Mammary epithelial cell (primary cell): ENCODE data around the gene DSTN.

Source experiments
- EZH2 ChIP-seq: IDR thresholded peaks from 2 replicates; pipeline ENCODE4 v1.6.1; 2012; ENCODE audit warnings: low read length, inconsistent platforms, borderline replicate concordance
- TF ChIP-seq, protein P1 (sequence below), 2 donors: IDR thresholded peaks in 1 of 2; conservative IDR thresholded peaks in 1 of 2; 2 replicates each; pipeline ENCODE4 v1.5.1; 2011 to 2012; ENCODE audit warnings: inconsistent platforms in 2 of 2, low read length in 2 of 2, mild to moderate bottlenecking in 2 of 2, control low read depth in 1 of 2, low read depth in 1 of 2; ENCODE audit not compliant: insufficient read depth in 1 of 2; ENCODE audit errors: extremely low read depth in 1 of 2

DNA sequence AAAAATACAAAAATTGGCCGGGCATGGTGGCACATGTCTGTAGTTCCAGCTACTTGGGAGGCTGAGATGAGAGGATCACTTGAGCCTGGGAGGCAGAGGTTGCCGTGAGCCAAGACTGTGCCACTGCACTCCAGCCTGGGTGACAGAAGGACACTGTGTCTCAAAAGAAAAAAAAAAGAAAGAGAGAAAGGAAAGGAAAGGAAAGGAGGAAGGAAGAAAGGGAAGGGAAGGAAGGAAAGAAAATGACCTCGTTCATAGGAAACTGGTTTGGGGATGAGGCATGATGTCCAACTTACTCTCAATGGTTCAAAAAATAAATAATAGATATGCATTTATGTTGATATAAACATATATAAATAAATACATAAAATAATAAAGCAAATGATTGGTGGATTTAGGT, 31.9 kb upstream of the DSTN start:
- TF ChIP-seq, protein P1, sequence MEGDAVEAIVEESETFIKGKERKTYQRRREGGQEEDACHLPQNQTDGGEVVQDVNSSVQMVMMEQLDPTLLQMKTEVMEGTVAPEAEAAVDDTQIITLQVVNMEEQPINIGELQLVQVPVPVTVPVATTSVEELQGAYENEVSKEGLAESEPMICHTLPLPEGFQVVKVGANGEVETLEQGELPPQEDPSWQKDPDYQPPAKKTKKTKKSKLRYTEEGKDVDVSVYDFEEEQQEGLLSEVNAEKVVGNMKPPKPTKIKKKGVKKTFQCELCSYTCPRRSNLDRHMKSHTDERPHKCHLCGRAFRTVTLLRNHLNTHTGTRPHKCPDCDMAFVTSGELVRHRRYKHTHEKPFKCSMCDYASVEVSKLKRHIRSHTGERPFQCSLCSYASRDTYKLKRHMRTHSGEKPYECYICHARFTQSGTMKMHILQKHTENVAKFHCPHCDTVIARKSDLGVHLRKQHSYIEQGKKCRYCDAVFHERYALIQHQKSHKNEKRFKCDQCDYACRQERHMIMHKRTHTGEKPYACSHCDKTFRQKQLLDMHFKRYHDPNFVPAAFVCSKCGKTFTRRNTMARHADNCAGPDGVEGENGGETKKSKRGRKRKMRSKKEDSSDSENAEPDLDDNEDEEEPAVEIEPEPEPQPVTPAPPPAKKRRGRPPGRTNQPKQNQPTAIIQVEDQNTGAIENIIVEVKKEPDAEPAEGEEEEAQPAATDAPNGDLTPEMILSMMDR (conservative IDR thresholded peaks at IDR 0.05 in 1 of 2, IDR thresholded peaks at IDR 0.05 in 1 of 2; ENCODE audit: extremely low read depth in 1 of 2, insufficient read depth in 1 of 2, low read depth in 1 of 2, low read length in 2 of 2) = no peak
- no peak for TF ChIP-seq EZH2
